ENCODE measurements around the gene TDP1. TPM values are rescaled to one million over a fixed set of nuclear protein-coding genes. Genes with fewer than 3 reads are reported as not detected.

Gene TDP1
- total and polyA plus RNA-seq, 10 donors, result 5.9 to 31.2 (median 24.2) TPM

- Histone ChIP-seq H3K27me3 (replicated peaks in 1 of 7) (peaks cover 6 to 97% (median 77%) of the 10 kb centered on the region in 7 donors), H3K4me1 (peaks cover 28 to 48% (median 40%) of the 10 kb centered on the region in 6 donors), H3K4me3 (peak overlapping the region; percentile 31 to 75 (median 54)), H3K36me3 (no peaks in the 10 kb centered on the region), H3K27ac (peak overlapping the region in 1 of 8 donors; percentile 13), H3K9me3 (no peaks in the 10 kb centered on the region)
- 0 to 3% (median 1%) methylated on average over 23 to 63 of the region's 63 CpGs for WGBS, 5 donors
- no peak for TF ChIP-seq POLR2A (IDR thresholded peaks at IDR 0.05)
- no peak for DNase-seq
- intact Hi-C loops (cut with DNase I; ENCODE audit: low total_unique reads), result no loop called here
These were observed 106.5 kb downstream of the TDP1 start for GRCh38 chr14:90062127-90062794.

- WGBS, 5 donors, result 17 to 27% (median 23%) methylated on average over 11 of the region's 11 CpGs
- intact Hi-C loops (cut with DNase I; ENCODE audit: low total_unique reads), result no loop called here
- Histone ChIP-seq H3K9me3 (no peaks in the 10 kb centered on the region), H3K4me1 (peaks cover 28 to 48% (median 40%) of the 10 kb centered on the region in 6 donors), H3K27me3 (replicated peaks in 1 of 7) (peaks cover 6 to 95% (median 76%) of the 10 kb centered on the region in 7 donors), H3K4me3 (peak overlapping the region in 7 of 8 donors; percentile 45 to 75 (median 55)), H3K27ac (no peak overlapping the region), H3K36me3 (no peaks in the 10 kb centered on the region)
- TF ChIP-seq POLR2A (IDR thresholded peaks at IDR 0.05) (no peak), POLR2AphosphoS5 (IDR thresholded peaks at IDR 0.05) (no peak)
- TF ChIP-seq, protein P1, sequence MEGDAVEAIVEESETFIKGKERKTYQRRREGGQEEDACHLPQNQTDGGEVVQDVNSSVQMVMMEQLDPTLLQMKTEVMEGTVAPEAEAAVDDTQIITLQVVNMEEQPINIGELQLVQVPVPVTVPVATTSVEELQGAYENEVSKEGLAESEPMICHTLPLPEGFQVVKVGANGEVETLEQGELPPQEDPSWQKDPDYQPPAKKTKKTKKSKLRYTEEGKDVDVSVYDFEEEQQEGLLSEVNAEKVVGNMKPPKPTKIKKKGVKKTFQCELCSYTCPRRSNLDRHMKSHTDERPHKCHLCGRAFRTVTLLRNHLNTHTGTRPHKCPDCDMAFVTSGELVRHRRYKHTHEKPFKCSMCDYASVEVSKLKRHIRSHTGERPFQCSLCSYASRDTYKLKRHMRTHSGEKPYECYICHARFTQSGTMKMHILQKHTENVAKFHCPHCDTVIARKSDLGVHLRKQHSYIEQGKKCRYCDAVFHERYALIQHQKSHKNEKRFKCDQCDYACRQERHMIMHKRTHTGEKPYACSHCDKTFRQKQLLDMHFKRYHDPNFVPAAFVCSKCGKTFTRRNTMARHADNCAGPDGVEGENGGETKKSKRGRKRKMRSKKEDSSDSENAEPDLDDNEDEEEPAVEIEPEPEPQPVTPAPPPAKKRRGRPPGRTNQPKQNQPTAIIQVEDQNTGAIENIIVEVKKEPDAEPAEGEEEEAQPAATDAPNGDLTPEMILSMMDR (IDR thresholded peaks at IDR 0.05 in 8 of 11, conservative IDR thresholded peaks at IDR 0.05 in 3 of 11), result no peak
- DNase-seq, result no peak
These were observed 107.3 kb downstream of the TDP1 start for GRCh38 chr14:90062822-90063539.

DNA sequence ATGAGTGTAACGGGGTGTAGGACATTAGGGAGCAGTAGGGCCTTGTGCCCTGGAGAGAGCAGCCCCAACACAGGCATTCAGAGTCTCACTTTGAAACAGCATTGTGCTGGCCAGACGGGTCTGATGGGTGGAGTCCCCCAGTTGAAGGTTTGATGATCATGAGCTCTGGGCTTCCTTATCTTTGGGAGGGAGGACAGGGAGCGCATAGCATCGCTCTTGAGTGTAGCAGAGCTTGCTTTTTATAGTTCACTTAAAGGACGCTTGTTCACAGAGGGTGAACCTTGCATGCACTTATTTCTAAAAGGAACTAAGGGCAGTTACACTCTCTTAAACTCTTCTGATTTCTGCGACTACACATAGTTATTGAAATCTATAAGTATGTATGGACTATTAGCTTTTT, 116.6 kb downstream of the TDP1 start:
- H3K4me3 ChIP-seq, result no peak overlapping the region
- no peaks in the 10 kb centered on the region for H3K36me3 ChIP-seq
- WGBS, 5 donors, result 74 to 87% (median 81%) methylated on average over 6 of the region's 6 CpGs
- intact Hi-C loops (cut with DNase I; ENCODE audit: low total_unique reads), result no loop called here
- H3K27me3 ChIP-seq (replicated peaks in 1 of 7), result peaks cover 0 to 71% (median 0%) of the 10 kb centered on the region in 7 donors
- H3K27ac ChIP-seq, result no peak overlapping the region
- H3K4me1 ChIP-seq, result no peaks in the 10 kb centered on the region
- DNase-seq, result no peak
- TF ChIP-seq, protein P1 (IDR thresholded peaks at IDR 0.05 in 8 of 11, conservative IDR thresholded peaks at IDR 0.05 in 3 of 11), result no peak
- TF ChIP-seq POLR2AphosphoS5 (IDR thresholded peaks at IDR 0.05), result no peak
- TF ChIP-seq POLR2A (IDR thresholded peaks at IDR 0.05), result no peak
- H3K9me3 ChIP-seq, result no peaks in the 10 kb centered on the region

GRCh38 chr14:90079576-90079975, 123.8 kb downstream of the TDP1 start:
- 63 to 75% (median 72%) methylated on average over 2 of the region's 2 CpGs for WGBS, 5 donors
- no peak for TF ChIP-seq POLR2AphosphoS5 (IDR thresholded peaks at IDR 0.05)
- TF ChIP-seq, protein P1 (IDR thresholded peaks at IDR 0.05 in 8 of 11, conservative IDR thresholded peaks at IDR 0.05 in 3 of 11), result no peak
- TF ChIP-seq POLR2A (IDR thresholded peaks at IDR 0.05), result no peak
- Histone ChIP-seq H3K27ac (no peak overlapping the region), H3K36me3 (no peaks in the 10 kb centered on the region), H3K27me3 (replicated peaks in 1 of 7) (peaks cover 0 to 43% (median 0%) of the 10 kb centered on the region in 7 donors), H3K4me1 (no peaks in the 10 kb centered on the region), H3K4me3 (no peak overlapping the region), H3K9me3 (no peaks in the 10 kb centered on the region)
- intact Hi-C loops (cut with DNase I; ENCODE audit: low total_unique reads), result no loop called here
- no peak for DNase-seq

Measured in spleen (tissue), 11 donors.